HG02678 (cell line): Measurements from ENCODE around the gene ECT2.
A peak's percentile ranks its signal among the peaks of the same experiment; 100 is the strongest.
"Not testable (repeated sequence)": the region's sequence is repeated elsewhere in the genome, so short reads cannot be mapped to it uniquely, and the experiment has no call there.

Experiments used
- ATAC-seq: cut with Tn5 transposase; IDR thresholded peaks from one replicate; pipeline ENCODE4 v1.9.1; 2021; ENCODE audit warnings: mild to moderate bottlenecking, moderate library complexity; ENCODE audit not compliant: unreplicated experiment

Gene ECT2

GRCh38 chr3:172808969-172809546 lies 58.5 kb downstream of the ECT2 start:
- ATAC-seq: no peak

GRCh38 chr3:172811099-172811498 lies 60.6 kb downstream of the ECT2 start:
- ATAC-seq: no peak

DNA sequence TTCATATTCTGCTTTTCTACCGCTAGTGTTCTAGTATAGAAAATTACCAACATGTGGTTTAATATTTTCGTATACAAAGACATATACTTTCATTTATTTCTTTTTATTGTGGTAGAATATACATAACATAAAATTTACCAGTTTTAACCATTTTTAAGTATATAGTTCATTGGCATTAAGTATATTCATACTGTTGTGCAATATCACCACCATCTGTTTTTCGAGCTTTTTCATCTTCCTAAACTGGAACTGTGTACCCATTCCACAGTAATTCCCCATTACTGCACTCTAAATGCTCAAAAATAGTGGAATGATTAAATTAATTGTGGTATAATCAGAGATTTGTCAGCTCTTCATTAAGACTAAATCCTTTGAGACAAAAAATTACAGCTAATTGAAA lies 62.9 kb downstream of the ECT2 start:
- ATAC-seq: no peak

DNA sequence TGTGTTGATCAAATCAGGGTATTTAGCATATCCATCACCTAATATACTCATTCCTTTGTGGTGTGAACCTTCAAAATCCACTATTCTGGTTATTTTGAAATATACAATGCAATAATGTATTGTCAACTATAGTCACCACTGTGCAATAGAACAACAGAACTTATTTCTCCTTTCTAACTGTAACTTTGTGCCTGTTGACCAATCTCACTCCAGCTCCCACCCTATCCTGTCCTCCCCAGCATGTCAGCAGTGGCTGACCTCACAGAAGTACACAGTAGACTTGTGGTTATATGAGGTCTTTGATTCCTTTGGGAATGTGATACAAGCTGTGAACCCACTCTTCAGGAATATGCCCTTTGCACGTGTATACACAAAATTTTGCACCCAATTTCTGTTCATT lies 64.2 kb downstream of the ECT2 start:
- ATAC-seq: no peak

- no peak for ATAC-seq
These were observed 65.3 kb downstream of the ECT2 start for GRCh38 chr3:172815857-172816256.

DNA sequence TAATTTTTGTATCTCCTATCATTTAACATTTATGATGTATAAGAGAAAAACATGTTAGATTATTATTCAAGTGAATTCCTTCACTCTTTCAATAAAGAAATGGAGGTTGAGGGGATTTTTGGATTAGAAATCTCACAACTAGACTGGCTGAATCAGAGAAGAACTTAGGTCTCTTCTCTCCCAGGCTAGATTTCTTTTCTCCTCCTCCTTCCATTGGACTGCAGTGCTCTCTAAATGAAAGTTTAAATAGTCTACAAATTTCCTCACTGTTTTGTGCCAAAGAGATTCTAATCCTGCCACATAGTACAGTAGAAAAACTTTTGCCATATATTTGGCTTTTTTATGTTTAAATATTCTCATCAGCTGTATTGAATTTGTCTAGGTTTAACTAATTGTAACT lies 65.8 kb downstream of the ECT2 start:
- ATAC-seq: no peak

GRCh38 chr3:172816968-172817367 lies 66.4 kb downstream of the ECT2 start:
- no peak for ATAC-seq

DNA sequence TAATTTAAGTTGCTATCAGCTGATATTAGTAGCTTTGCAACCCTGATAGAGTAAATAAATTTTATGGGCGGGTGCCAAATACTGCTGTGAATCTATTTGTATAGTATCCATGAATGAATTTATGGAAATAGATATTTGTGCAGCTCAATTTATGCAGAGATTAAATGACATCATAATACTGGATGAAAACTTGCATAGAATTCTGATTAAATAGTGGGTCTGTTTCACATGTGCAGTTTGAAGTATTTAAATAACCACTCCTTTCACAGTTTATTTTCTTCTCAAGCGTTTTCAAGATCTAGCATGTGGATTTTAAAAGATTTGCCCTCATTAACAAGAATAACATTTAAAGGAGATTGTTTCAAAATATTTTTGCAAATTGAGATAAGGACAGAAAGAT lies 70.0 kb downstream of the ECT2 start:
- ATAC-seq: no peak

- ATAC-seq: no peak
These were observed 73.7 kb downstream of the ECT2 start for GRCh38 chr3:172824229-172824628.

DNA sequence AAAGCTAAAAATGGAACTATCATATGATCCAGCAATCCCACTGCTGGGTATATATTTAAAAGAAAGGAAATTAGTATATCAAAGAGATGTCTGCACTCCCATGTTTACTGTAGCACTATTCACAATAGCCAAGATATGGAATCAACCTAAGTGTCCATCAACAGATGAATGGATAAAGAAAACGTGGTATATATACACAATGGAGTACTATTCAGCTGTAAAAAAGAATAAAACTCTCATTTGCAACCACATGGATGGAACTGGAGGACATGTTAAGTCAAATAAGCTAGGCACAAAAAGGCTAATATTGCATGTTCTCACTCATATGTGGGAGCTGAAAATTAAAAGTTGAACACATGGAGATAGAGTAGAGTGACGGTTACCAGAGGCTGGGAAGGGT lies 76.7 kb downstream of the ECT2 start:
- not testable (repeated sequence) for ATAC-seq

DNA sequence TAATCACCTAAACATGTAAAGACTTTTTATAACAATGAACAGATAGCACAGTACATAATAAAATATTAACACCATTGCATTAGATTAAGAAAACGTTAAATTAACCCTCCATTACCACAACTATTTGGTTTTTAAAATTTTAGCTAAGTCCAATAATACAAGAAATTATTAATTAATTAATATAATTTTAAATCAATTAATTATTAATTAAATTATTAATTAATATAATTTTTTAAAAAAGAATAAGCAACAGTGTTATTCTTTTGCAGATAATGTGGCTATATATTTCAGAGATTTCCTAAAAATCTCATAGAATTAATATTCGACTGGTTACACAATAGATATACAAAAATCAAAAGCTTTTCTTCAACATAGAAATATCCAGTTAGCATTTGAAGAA lies 82.5 kb downstream of the ECT2 start:
- ATAC-seq: no peak

- ATAC-seq: no peak
These were observed 86.0 kb downstream of the ECT2 start for GRCh38 chr3:172836390-172836997.

DNA sequence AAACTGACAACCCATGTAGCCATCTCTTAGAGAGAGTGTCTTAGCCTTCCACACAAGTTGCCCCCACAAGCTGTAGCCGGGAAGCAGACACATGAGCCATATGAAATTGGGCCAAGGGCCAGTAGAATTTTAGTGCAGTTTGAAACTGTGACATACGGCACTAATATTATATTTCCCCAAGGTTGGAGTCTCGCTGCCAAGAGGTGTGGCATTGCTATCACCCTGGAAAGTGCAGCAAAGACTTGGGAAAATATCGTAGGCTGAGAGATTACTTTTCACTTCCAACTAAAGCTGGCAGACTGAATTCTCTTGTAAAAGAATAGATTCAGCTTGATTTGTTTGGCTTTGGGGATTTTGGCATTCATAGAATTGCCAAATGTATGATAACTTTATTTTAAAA lies 89.2 kb downstream of the ECT2 start:
- ATAC-seq: no peak

DNA sequence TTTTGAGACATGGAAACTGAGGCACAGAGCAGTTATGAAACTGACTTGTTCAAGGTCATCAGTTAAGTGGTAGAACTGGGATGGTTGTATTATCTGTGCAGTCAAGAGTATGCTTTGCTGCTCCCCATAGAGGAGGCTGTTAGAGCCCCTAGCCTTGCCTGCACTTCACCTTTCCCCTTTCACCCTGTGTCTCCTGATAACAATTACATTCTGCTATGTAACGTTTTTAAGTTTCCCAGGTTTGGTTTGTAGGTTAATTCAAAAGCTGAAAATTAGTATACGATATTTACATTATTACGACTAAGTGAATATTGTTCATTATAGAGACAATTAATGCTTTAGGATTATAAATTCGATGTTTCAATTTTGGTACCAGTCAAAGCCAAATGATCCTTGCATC lies 89.9 kb downstream of the ECT2 start:
- ATAC-seq: no peak

DNA sequence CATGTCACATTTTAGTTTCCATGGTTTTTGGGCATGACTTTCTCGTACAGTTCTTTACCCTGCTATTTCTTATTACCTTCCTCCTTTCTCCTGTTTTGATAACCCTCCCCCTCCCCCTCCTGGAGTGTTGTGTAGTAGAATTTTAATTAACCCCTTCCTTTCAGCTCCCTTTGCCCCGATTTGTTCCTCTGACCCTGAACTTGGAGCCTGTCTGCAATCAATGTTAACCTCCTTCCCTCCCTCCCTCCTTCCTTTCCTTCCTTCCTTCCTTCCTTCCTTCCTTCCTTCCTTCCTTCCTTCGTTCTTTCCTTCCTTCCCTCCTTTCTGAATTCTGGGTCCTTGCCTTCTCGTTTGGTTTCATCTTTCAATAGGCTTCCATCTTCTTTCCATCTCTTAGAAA lies 90.4 kb downstream of the ECT2 start:
- no peak for ATAC-seq

DNA sequence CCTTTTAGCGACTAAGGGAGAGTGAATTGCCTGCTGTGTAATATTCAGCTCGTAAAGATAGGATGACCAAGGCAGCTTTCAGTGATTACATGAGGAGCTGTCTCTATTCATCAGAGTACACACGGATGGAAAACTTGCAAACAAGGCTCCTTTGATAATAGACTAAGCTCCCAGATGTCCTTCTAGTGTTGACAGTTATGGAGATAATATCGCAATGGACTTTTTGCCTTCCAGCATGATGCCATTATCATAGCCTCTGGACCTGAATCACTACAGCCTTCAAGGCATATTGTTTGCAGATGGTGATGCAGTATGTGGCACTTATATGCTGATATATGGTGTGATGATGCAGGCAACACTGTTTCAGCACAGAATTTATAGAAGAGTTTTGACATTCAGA lies 93.9 kb downstream of the ECT2 start:
- ATAC-seq: no peak

- ATAC-seq: peak; percentile 57
These were observed 95.6 kb downstream of the ECT2 start for GRCh38 chr3:172846103-172846561.

- no peak for ATAC-seq
These were observed 96.2 kb downstream of the ECT2 start for GRCh38 chr3:172846706-172847105.

DNA sequence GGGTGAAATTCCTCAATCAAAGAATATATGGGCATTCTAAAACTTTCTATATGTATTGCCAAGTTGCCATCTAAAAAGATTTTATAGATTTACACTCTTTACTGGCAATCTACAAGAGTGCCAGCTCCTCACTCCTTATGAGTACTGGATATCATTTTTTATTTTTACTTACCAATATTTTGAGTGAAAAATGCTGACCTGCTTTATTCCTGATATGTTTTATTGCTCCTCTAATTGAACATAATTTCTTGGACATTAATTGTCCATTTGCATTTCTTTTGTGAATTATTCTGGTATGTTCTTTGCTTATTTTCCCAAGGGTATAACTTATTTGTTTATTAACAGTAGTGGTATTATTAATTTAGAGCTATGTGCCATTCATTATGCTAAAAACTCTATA lies 96.8 kb downstream of the ECT2 start:
- no peak for ATAC-seq

GRCh38 chr3:172848910-172849309 lies 98.4 kb downstream of the ECT2 start:
- no peak for ATAC-seq

- no peak for ATAC-seq
These were observed 102.5 kb downstream of the ECT2 start for GRCh38 chr3:172853005-172853404.

DNA sequence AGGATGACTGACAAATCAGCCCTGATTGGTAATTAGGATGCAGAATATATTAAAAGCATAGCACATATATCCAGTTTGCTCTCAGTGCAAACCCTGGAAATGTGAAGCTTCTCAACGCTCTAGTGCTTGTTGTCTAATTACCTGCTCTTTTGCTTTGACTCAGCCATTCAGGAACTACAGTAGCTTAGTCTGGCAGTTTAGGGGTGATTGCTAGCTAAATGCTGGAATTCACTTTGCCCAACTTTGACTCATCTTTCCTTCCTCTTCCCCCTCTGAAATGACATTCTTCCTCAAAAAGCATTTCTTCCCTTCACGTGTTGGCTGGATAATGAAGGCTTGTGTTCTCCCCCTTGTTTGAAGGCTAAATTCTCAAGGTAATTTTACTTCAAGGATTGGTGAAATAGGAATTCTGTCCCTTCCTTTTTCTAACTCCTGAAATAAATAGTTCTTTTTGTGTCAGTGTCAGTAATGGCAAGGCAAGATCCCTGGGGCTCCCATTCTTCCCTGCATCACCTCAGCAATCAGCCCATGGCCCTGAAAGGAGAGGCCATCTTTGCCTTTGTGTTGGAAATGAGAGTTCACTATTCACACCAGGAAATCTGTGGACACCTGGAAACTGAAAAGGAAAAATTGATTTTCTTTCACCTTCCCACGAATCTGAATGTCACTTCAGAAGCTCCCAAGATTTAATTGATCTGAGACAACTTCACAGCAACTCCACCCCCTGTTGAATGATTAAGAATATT lies 103.6 kb downstream of the ECT2 start:
- ATAC-seq: no peak
